ENCODE measurements around the gene HSD17B3. TPM values are rescaled to one million over a fixed set of nuclear protein-coding genes. Genes with fewer than 3 reads are reported as not detected.

HSD17B3 gene
- total RNA-seq, 1 donor from 2014 or later: 0.78 TPM

Other genes starting within 250 kb of the HSD17B3 start
- 14.7 TPM for gene SLC35D2, start 81.5 kb upstream of the HSD17B3 start, total RNA-seq
- 4.3 TPM for gene ZNF367, start 116.2 kb upstream of the HSD17B3 start, total RNA-seq
- 25.8 TPM for gene HABP4, start 148.0 kb upstream of the HSD17B3 start, total RNA-seq